ENCODE results near the gene MMEL1.
A peak's percentile ranks its signal among the peaks of the same experiment; 100 is the strongest.

Gene MMEL1

GRCh38 chr1:2642560-2643413, 10.0 kb upstream of the MMEL1 start:
- DNase-seq (ENCODE audit: low read depth), result peak; percentile 91

- DNase-seq (ENCODE audit: low read depth), result no peak
Observed at GRCh38 chr1:2642131-2642559, 9.3 kb upstream of the MMEL1 start.

- DNase-seq (ENCODE audit: low read depth), result no peak
Observed at GRCh38 chr1:2641381-2642130, 8.7 kb upstream of the MMEL1 start.

- DNase-seq (ENCODE audit: low read depth), result no peak
Observed at GRCh38 chr1:2640626-2641025, 7.8 kb upstream of the MMEL1 start.

GRCh38 chr1:2639607-2640521, 7.0 kb upstream of the MMEL1 start:
- no peak for DNase-seq (ENCODE audit: low read depth)

- no peak for DNase-seq (ENCODE audit: low read depth)
Observed at GRCh38 chr1:2639203-2639602, 6.4 kb upstream of the MMEL1 start.

GRCh38 chr1:2638466-2639115, 5.8 kb upstream of the MMEL1 start:
- DNase-seq (ENCODE audit: low read depth), result no peak

GRCh38 chr1:2637442-2638145, 4.8 kb upstream of the MMEL1 start:
- DNase-seq (ENCODE audit: low read depth), result no peak

- no peak for DNase-seq (ENCODE audit: low read depth)
Observed at GRCh38 chr1:2636733-2637132, 3.9 kb upstream of the MMEL1 start.

- no peak for DNase-seq (ENCODE audit: low read depth)
Observed at GRCh38 chr1:2635361-2636010, 2.7 kb upstream of the MMEL1 start.

GRCh38 chr1:2633936-2634491, 1.2 kb upstream of the MMEL1 start:
- DNase-seq (ENCODE audit: low read depth), result no peak

- no peak for DNase-seq (ENCODE audit: low read depth)
Observed at GRCh38 chr1:2633366-2633935, 635 bp upstream of the MMEL1 start.

- no peak for DNase-seq (ENCODE audit: low read depth)
Observed at GRCh38 chr1:2632051-2632430, 775 bp downstream of the MMEL1 start.

- no peak for DNase-seq (ENCODE audit: low read depth)
Observed at GRCh38 chr1:2631136-2632050, 1.4 kb downstream of the MMEL1 start.

GRCh38 chr1:2630498-2631135, 2.2 kb downstream of the MMEL1 start:
- DNase-seq (ENCODE audit: low read depth), result no peak

GRCh38 chr1:2629627-2630497, 3.0 kb downstream of the MMEL1 start:
- DNase-seq (ENCODE audit: low read depth), result no peak

- no peak for DNase-seq (ENCODE audit: low read depth)
Observed at GRCh38 chr1:2628933-2629626, 3.7 kb downstream of the MMEL1 start.
